Transverse colon (tissue), 4 donors: ENCODE results near the gene ZNF860. TPM values are rescaled to one million over a fixed set of nuclear protein-coding genes. Genes with fewer than 3 reads are reported as not detected.

ENCODE experiments used
- DNase-seq: peaks from one replicate; pipeline ENCODE4 v3.0.0-alpha.2; 2019
- H3K27ac ChIP-seq, 4 donors: fragments of 200-600 bp; sonication (generic); 2 replicates each; pipeline ENCODE4 v1.5.1; 2016 to 2018; ENCODE audit warnings: inconsistent platforms in 4 of 4
- H3K27me3 ChIP-seq: fragments of 200-600 bp; sonication (generic); 2 replicates; pipeline ENCODE4 v1.5.1; 2017; ENCODE audit warnings: inconsistent platforms
- H3K36me3 ChIP-seq, 4 donors: fragments of 200-600 bp; sonication (generic); 2 replicates each; pipeline ENCODE4 v1.5.1; 2017 to 2019; ENCODE audit warnings: inconsistent platforms in 4 of 4
- H3K4me1 ChIP-seq, 4 donors: fragments of 200-600 bp; sonication (generic); 2 replicates each; pipeline ENCODE4 v1.5.1; 2017 to 2020; ENCODE audit warnings: inconsistent platforms in 4 of 4
- H3K4me3 ChIP-seq, 4 donors: fragments of 200-600 bp; sonication (generic); 1 replicate in 1 of 4; 2 replicates in 3 of 4; pipeline versions ENCODE4 v1.5.1 to v1.6.1; 2017 to 2019; ENCODE audit warnings: inconsistent platforms in 4 of 4
- H3K9me3 ChIP-seq, 2 donors: fragments of 200-600 bp; sonication (generic); 2 replicates each; pipeline ENCODE4 v1.5.1; 2017 to 2019; ENCODE audit warnings: inconsistent platforms in 2 of 2
- CTCF ChIP-seq, 5 experiments: fragments of 200-600 bp in 3 of 5; fragments of 450-650 bp in 2 of 5; sonication (generic) in 3 of 5; IDR thresholded peaks; 1 replicate in 2 of 5; 2 replicates in 3 of 5; pipeline ENCODE4 v1.5.1; 2016 to 2017; ENCODE audit warnings: antibody characterized with exemption in 5 of 5, inconsistent platforms in 3 of 5, mild to moderate bottlenecking in 2 of 5, moderate library complexity in 1 of 5
- EP300 ChIP-seq: sonication (generic); formaldehyde crosslinking; IDR thresholded peaks from one replicate; pipeline ENCODE4 v1.6.1; 2017; ENCODE audit warnings: antibody characterized with exemption, low read depth
- POLR2A ChIP-seq: fragments of 450-650 bp; IDR thresholded peaks from one replicate; pipeline ENCODE4 v1.6.1; 2016; ENCODE audit warnings: antibody characterized with exemption, mild to moderate bottlenecking, moderate library complexity
- POLR2AphosphoS5 ChIP-seq, 3 donors: sonication (generic); formaldehyde crosslinking; IDR thresholded peaks; one replicate each; pipeline ENCODE4 v1.6.1; 2016; ENCODE audit warnings: antibody characterized with exemption in 3 of 3
- WGBS, 2 donors: methylation state at CpG; one replicate each; pipeline ENCODE4 v1.1.5; 2018; ENCODE audit warnings: low coverage in 1 of 2; 5-methylcytosine and 5-hydroxymethylcytosine counted together
- in situ Hi-C, 4 donors: fragments of 200-750 bp; cut with MboI; loops; one replicate each; pipeline versions ENCODE4 v1.15.0 to v1.15.1; 2017; ENCODE audit warnings: low sequenced_read_pairs in 3 of 4, low pct_ligation_motif_present in 1 of 4, low pct_unique_long_range_greater_than_20kb in 1 of 4
- intact Hi-C: fragments of 100-400 bp; cut with DNase I; formaldehyde crosslinking; loops from one replicate; pipeline ENCODE4 v1.15.1; 2023; ENCODE audit warnings: low total_unique reads
- total RNA-seq, 4 donors: library from RNA; depleted of rRNA; stranded (reverse); fragments of >200 nt; gene quantifications; one replicate each; pipeline ENCODE4 v1.1.0, GENCODE V29; 2016

Gene ZNF860
- total RNA-seq, 4 donors from 2014 or later, result 0.41 to 5.4 (median 1.6) TPM; not detected in 1

DNA sequence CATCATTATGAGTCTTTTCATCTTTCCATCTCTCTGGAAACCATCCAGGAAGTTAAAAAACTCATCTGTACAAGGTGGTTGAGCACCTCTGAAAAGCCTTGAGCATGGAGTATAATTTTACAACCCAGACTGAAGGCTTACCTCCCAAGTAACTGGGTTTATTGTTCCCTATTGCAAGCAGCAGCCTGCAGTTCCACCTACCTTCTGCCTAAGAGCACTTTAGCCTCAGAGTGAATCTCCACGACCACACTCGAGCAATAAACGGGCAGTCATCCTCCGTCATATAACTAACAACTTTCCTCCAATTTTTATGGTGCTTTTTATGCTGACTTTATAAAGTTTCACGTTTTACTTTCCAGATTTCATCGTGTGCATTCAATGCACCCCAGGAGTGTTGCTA, 33.3 kb upstream of the ZNF860 start:
- Histone ChIP-seq H3K4me3 (no peak overlapping the region), H3K27me3 (no peaks in the 10 kb centered on the region), H3K4me1 (peaks cover 0 to 22% (median 12%) of the 10 kb centered on the region in 4 donors), H3K27ac (peak overlapping the region in 1 of 4 donors; percentile 11), H3K36me3 (no peaks in the 10 kb centered on the region), H3K9me3 (no peaks in the 10 kb centered on the region)
- in situ Hi-C loops (no loop called here), intact Hi-C loops (no loop called here)
- no peak for TF ChIP-seq POLR2AphosphoS5 (IDR thresholded peaks at IDR 0.05)
- no peak for TF ChIP-seq EP300
- no peak for TF ChIP-seq POLR2A
- TF ChIP-seq CTCF (IDR thresholded peaks at IDR 0.05), result no peak
- 34 to 52% methylated on average over 6 of the region's 6 CpGs for WGBS, 2 donors
- no peak for DNase-seq

DNA sequence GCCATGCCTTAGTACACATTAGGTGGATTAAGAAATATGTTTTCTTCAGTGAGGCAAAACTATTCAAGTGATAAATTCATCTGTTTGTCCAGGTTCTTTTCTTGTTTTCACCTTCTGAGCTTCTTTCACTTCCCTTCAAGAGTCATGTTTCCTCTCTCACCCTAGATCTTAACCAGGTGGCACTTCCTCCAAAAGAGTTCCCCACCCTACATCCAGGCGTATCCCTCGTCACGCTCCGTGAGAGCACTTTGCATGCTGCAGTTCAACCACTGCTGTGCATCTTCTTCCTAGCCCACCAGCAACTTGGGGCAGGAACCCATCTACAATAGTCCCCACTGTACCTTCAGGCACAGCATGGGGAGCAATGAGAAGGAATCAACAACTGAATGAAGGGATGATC, 29.3 kb upstream of the ZNF860 start:
- peak; percentile 45 for DNase-seq
- intact Hi-C loops, result no loop called here
- 76% methylated on average over 4 of the region's 4 CpGs; no CpG with 5 or more reads in 1 of the 2 donors for WGBS, 2 donors

DNA sequence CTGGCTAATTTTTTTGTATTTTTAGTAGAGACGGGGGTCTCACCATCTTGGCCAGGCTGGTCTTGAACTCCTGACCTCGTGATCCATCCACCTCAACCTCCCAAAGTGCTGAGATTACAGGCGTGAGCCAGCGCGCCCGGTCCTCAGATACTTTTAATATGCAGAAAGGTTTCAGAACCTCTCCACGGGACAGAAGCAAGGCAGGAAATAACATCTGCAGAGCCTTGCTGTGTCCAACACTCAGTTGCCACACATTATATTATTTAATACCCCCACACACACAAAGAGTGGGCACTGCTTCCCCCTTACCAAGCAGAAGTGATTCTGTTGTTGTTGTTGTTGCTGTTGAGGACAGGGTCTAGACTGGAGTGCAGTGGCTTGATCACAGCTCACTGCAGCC, 28.5 kb upstream of the ZNF860 start:
- Histone ChIP-seq H3K27ac (no peak overlapping the region), H3K27me3 (no peaks in the 10 kb centered on the region), H3K4me1 (peaks cover 0 to 9% (median 2%) of the 10 kb centered on the region in 4 donors), H3K9me3 (peaks cover 4 to 12% of the 10 kb centered on the region in 2 donors), H3K36me3 (no peaks in the 10 kb centered on the region), H3K4me3 (no peak overlapping the region)
- no peak for DNase-seq
- 63% methylated on average over 7 of the region's 7 CpGs; no CpG with 5 or more reads in 1 of the 2 donors for WGBS, 2 donors
- intact Hi-C loops, result no loop called here
- TF ChIP-seq POLR2AphosphoS5 (IDR thresholded peaks at IDR 0.05) (no peak), CTCF (IDR thresholded peaks at IDR 0.05) (no peak), POLR2A (no peak), EP300 (no peak)
- in situ Hi-C loops, result no loop called here

More for the DNA sequence above, 29.3 kb upstream of the ZNF860 start:
- Histone ChIP-seq H3K27me3 (no peaks in the 10 kb centered on the region), H3K4me3 (no peak overlapping the region), H3K4me1 (peaks cover 0 to 13% (median 11%) of the 10 kb centered on the region in 4 donors), H3K9me3 (peaks cover 4 to 12% of the 10 kb centered on the region in 2 donors), H3K36me3 (no peaks in the 10 kb centered on the region), H3K27ac (no peak overlapping the region)
- in situ Hi-C loops, result no loop called here
- TF ChIP-seq POLR2AphosphoS5 (IDR thresholded peaks at IDR 0.05) (no peak), CTCF (IDR thresholded peaks at IDR 0.05) (no peak), EP300 (no peak), POLR2A (no peak)

- Histone ChIP-seq H3K36me3 (no peaks in the 10 kb centered on the region), H3K27me3 (no peaks in the 10 kb centered on the region), H3K9me3 (peaks cover 4 to 12% of the 10 kb centered on the region in 2 donors), H3K4me3 (no peak overlapping the region), H3K4me1 (peaks cover 0 to 9% (median 0%) of the 10 kb centered on the region in 4 donors), H3K27ac (no peak overlapping the region)
- 79 to 98% methylated on average over 2 of the region's 2 CpGs for WGBS, 2 donors
- no peak for DNase-seq
- no peak for TF ChIP-seq POLR2A
- TF ChIP-seq EP300, result no peak
- TF ChIP-seq CTCF (IDR thresholded peaks at IDR 0.05), result no peak
- no peak for TF ChIP-seq POLR2AphosphoS5 (IDR thresholded peaks at IDR 0.05)
- intact Hi-C loops (no loop called here), in situ Hi-C loops (no loop called here)
Observed at GRCh38 chr3:31953636-31954035, 27.9 kb upstream of the ZNF860 start.
